GM18870 (cell line): ENCODE data around the gene DDA1.

ENCODE experiments used
- ATAC-seq: cut with Tn5 transposase; IDR thresholded peaks from one replicate; pipeline ENCODE4 v1.9.1; 2021; ENCODE audit warnings: moderate library complexity; ENCODE audit not compliant: unreplicated experiment

Gene DDA1

DNA sequence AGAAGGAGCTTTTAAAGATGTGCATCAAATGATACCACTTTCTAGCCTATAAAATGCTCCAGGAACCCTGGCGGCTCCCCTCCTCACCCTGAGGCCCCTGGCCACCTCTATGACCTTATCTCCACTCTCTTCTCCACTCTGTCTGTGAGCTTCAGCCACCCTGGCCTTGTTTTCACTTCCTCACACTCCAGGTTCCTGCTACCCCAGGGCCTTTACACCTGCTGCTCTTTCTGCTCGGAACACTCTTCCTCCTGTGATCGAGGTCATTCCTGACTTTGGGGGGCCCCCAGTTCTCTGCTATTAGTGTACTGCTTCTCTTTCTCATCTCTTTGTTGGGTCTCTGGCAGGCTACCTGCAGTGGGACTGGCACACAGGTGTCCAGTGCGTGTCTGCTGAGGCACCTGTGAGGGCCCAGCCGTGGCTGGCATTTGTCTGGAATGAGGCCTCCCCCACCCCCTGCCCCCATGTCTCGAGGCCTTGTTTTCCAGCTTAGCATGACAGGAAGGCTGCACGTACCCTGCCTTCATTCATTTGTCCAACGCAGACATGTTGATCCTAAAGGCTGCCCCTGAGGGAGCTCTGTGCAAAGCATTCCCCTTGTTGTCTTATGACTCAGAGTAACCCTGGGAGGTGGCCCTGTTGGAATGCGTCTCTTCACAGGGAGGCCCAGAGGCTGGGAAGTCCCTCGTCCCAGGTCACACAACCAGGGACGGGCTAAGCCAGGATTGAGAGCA lies 2.3 kb downstream of the DDA1 start:
- no peak for ATAC-seq

DNA sequence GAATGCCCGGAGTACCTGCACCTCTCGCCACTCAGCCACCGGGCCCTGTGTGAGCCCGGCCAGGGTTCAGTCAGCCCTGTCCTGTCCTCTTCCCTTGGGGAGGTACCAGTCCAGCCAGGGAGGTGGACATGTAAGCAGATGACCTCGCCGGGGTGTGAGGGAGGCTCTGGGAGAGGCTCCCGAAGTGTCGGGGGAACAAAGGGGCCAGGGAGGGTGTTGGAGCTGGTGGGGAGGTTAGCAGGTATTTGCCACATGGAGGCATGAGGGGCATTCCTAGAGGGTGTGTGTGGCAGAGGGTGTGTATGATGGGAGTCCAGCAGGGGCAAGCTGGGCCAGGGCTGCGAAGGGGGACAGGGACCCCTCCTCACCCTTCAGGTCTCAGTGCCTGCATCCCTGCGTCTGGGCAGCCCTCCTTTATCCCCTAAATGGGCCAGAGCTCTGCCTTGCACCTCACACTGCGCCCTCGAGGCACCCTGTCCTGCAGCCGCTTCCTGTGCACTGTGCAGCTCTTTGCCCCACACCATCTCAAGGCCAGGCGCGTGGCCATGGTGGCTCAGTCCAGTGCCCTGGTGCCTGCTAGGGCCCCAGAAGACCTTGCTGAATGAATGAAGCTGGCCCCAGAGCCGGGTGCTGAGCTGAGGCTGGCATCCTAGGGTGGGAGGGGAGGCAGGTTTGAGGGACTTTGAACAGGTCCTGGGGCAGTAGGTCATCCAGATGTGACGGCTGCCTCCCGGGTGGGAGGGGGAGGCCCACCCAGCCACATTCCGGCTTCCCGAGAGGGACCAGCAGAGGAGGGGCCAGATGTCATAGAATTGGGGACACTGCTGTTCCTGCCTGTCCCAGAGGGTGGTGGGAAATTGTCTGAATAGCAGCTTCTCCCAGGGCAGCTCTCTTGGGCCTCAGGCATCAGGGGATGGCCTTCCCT lies 3.1 kb downstream of the DDA1 start:
- ATAC-seq, result no peak

DNA sequence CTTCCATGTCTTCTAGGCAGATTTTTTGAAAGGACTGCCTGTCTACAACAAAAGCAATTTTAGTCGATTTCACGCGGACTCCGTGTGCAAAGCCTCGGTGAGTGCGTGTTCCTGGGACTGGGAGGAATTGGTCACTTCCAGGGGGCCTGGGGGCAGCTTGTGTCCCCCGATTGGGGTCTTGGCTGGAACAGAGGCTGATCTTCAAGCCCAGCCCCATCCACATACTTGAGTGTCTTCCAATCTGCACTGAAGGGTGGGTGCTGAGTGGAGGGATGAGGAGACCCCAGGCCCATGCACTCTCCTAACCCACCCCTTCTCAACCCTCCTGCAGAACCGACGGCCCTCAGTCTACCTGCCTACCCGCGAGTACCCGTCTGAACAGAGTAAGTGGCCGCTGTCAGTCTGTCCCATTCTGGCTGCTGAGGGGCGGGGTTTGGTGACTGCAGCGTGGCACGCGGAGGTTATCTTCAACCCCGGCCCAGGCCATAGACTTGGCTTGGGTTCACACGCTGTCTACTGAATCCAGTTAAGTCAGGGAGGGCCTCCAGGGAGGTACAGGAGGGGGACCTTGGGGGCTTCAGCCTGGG lies 4.7 kb downstream of the DDA1 start:
- ATAC-seq, result no peak

DNA sequence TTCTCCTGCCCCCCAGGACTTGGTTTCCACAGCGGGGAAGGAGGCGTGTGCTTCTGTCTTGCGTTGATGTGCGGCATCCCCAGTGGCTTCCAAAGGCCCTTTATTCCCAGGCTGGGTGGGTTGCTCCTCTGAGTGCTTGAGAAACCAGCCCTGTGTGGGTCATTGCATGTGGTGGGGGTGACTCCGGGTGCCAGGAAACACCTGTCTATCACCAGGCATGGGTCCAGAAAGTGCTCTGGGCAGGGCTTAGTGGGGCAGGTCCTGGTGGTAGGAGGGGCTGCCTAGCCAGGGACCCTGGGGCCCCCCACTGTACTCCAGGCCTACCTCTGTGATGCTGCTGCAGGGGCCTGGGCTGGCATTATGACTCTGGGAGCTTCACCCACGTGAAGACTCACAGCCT lies 9.6 kb downstream of the DDA1 start:
- no peak for ATAC-seq

DNA sequence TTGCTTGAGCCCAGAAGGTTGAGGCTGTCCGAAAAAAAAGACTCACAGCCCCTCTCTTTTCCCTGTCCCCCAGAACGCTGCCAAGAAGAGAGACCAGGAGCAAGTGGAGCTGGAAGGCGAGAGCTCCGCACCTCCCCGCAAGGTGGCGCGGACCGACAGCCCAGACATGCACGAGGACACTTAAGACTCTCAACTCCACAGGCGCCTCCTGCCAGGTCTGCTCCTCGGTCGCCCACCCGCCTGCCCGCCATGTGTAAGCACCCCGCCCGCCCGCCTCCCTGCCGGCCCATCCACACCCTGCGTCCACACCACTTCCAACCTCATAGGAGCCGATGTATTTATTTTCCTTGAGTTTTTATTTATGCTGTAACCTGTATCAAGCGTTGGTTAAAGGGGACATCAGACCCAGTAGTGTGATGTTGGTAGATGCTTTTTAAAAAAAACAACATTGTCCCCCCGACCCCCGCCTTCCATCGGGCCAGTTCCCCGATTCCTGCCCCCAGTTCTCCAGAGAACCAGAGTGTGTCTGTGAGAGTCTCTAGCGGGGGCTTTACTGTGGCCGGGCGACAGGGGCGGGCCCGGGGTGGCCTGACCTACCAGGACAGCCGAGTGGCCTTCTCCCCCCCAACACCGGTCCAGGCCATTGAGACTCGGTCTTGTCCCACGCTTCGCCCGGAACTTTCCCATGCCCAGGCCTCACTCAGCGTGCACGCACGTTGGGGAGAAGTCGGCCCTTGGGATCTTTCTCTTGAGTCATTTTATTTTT lies 10.3 kb downstream of the DDA1 start:
- ATAC-seq, result no peak

DNA sequence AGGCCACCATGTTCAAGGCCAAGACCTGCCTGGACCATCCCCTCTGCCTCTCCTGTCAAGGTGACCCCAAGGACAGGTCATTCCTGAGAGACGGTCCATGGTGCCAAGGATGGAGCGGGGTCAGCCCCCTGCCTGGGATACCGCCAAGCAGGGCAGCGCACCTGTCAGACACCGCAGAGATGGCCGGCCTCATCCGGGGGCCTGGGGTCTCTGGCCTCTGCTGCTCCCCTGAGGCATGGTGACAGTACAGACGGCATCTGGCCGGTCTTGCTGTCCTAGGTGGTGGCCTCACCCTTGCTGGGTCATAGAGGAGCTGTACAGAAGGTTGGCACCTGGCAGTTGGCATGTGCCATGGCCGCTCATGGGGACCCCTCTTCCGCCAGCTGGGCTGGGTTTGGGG lies 11.1 kb downstream of the DDA1 start:
- ATAC-seq, result no peak

DNA sequence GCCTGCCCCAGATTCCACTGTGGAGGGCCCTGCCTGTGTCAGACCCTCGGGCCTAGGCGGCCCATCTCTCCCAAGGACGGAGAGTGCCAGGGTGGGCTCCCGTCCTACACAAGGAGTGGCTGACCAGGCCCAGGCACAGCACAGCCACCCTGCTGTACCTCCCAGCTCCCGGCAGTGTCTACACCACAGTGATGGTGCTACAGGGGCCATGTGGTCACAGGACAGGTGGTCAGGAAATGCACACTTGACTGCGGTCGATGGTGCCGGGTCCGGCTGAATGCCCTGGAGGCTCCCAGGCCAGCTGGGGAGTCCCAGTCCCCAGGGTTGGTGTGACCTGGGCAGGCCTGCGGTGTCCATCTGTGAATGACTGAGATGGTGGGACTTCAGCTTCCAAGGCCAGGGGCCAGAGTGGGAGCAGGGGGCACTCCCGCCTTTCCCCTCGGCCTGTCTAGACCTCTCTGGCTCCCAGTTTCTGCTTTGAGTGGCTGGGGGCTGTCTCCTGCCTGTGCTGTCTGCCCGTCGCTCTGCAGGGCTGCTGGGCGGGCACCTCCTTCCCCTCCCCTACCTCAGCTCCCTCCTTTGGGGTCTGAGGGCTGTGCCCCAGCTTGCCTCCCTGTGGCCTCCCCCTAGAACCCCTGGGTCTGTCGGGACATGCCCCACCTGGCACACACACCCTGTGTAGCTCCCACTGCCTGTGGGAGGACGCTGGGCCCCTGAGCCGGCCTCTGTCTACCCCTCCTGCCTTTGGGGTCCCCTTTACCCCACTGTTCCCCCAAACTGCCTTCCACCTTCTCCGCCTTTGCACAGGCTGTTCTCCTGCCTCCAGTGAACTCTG lies 12.5 kb downstream of the DDA1 start:
- no peak for ATAC-seq

DNA sequence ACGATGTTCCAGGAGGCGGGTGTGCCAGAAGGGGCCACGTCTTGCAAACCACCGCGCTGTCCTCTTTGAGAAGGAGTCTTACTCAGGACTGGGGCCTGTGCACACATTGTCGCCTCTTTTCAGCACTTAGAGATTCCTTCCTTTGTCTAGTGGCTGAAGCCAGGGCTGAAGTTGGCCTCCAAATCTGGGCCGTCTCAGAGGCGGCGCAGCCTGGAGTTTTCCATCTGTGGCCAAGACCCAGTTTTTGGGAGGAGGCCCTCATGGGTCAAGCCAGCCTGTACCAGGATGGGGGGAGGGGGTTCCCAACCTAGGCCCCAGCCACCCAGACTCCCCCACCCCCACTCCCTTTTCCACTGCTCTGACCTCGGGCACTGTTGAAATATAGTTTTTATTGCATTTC lies 13.5 kb downstream of the DDA1 start:
- ATAC-seq, result no peak

DNA sequence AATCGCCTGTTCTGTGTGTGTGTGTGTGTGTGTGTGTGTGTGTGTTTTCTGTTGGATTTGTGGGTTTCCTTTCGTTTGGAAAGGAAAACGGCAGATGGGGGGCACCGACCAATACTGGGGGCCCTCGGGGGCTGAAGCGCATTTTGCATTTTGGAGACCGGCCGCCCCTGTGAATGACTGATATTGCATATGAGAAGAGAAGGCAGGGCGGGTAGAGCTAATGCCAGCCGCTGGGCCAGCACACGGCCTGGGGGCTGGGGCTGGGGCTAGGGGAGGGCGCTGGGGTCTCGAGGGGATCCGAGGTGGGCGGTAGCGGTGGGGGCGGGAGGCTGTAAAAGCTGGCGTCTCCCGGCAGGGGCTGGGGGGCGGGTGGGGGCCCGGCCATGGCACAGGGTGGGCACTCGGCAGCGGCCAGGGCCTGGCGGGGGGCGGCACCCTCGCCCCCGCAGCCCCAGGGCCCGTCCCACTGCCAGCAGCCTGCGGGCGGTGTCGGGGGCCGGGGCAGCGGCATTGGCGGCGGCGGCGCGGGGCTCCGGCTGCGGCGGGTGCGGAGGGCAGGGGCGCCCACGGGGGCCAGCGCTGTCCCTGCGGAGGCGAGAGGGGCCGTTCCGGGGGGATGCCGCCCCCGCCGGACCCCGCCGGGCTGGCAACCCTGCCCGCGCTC lies 14.1 kb downstream of the DDA1 start:
- ATAC-seq, result no peak

DNA sequence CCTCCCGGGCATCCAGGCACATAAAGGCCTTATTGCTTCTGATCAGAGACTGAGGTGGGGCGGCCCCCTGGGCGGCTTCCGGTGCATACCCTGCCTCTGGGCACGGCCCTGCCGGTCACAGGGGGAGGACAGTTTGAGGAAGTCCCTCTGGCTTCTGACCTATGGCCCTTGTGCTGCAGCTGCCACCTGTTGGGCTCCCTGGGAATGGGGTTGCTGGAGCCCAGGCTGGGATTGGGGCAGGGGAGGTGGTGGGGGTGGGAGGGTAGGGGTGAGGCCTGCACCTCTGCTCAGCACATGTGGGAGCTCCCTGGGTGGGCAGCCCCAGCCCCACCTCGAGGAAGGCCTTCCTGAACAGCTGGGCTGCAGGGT lies 14.6 kb downstream of the DDA1 start:
- no peak for ATAC-seq

DNA sequence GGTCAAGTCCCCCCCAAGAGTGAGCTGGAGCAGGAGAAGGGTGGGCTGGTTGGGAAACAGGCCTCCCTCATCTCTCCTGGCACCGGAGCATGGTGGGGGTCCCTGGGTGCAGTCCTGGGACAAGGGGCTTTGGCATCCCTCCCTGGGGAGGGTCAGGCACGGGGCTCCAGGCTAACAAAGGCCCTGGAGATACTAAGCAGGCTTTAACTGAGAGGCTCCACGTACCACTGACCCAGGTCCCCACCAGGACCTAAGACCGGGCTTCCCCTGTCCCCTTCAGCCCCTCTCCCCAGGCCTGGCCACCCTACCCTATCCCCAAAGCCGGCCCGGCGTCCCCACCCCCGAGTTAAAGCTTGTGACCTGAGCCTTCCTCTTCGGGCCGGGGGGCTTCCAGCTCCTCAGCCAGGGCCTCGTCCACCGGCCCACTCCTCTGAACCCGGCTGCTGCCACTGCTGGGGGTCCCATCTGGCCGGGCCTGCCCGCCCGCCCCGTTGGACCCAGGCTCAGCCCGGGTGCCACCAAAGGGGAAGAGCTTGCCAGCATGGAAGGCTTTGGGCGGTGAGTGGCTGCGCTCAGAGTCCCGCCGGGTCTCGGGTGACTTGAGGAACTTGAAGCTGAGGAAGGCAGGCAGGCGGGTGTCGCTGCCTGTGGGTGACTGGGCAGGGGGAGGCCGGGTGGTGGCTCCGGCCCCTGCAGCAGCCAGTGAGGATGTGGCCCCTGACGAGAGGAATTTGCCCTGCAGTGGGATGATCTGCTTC lies 15.2 kb downstream of the DDA1 start:
- ATAC-seq, result no peak

DNA sequence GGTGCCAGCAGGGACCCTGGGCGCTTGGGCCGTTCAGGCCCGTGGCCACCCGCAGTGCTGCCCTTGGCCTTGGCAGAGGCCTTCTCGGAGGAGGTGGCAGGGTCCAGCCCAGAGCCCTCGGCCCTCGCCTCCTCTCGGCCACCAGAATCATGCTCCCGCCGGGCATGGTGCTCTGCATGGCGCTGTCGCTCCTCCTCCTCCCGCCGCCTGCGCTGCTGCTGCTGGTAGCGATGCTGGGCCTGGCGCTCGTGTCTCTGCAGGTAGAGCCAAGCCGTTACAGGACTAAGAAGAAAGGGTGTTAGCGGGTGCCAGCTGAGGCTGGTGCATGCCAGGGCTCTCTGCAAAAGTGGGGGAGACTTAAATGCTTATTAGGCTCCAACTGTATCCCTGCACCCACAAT lies 15.8 kb downstream of the DDA1 start:
- ATAC-seq, result no peak

DNA sequence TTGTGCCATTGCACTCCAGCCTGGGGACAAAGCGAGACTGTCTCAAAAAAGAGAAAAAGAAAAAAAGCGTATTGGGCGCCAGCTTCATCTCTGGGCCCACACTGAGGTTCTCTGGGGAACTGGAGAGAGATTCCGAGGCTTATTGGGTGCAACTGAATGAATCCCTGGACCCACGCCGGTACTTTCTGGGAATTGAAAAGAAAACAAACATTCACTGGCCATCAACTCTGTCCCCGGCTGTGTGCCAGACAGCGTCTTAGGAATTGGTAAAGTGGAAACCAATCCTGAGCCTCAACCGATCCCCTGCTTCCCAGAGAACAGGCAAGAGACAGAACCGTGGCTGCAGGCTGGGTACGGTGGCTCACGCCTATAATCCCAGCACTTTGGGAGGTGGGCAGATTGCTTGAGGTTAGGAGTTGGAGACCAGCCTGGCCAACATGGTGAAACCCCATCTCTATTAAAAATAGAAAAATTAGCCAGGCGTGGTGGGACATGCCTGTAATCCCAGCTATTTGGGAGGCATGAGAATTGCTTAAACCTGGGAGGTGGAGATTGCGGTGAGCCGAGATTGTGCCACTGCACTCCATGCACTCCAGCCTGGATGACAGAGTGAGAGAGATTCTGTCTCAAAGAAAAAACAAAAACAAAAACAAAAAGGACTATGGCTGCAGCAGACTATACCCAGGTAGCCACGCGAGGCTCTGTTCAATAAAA lies 16.7 kb downstream of the DDA1 start:
- ATAC-seq, result no peak

DNA sequence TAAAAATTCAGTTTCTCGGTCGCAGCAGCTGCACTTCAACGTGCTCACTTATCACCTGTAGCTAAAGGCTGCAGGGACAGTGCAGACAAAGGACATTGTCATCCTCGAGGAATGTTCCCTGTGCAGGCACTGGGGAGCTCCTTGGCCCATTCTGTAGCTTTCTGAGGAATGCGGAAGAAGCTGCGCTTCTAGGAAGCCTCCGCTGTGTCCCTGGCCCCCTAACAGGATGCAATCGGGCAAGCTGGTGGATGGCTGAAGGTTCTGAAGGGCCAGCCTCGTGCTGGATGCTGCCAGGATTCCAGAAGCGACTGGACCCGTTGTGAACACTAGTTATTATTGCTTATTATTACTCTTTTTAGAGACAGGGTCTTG lies 17.2 kb downstream of the DDA1 start:
- no peak for ATAC-seq

DNA sequence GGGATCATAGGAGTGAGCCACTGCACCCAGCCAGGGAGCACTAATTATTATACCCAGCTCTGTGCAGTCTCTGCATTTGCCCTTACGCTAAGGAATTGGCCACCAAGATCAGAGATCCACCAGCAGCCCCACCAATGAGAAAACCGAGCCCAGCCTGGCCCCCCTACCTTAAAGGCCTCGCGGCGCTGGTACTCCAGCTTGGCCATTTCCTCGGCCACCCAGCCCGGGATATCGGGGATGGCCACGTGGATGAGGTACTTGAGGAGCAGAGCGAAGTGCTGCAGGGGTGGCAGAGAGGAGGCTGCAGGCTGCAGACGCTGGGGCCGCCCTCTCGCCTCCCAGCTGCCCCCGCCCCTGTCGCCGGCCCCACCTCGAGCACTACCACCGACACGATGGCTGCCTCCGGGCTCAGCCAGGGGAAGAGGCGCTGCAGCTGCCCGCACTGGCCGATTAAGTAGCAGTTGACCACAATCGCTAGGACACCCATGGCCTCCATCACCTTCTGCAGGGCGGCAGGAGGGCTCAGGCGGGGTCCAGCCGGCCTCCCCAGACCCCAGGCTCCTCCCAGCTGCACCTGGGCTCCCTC lies 17.8 kb downstream of the DDA1 start:
- no peak for ATAC-seq

DNA sequence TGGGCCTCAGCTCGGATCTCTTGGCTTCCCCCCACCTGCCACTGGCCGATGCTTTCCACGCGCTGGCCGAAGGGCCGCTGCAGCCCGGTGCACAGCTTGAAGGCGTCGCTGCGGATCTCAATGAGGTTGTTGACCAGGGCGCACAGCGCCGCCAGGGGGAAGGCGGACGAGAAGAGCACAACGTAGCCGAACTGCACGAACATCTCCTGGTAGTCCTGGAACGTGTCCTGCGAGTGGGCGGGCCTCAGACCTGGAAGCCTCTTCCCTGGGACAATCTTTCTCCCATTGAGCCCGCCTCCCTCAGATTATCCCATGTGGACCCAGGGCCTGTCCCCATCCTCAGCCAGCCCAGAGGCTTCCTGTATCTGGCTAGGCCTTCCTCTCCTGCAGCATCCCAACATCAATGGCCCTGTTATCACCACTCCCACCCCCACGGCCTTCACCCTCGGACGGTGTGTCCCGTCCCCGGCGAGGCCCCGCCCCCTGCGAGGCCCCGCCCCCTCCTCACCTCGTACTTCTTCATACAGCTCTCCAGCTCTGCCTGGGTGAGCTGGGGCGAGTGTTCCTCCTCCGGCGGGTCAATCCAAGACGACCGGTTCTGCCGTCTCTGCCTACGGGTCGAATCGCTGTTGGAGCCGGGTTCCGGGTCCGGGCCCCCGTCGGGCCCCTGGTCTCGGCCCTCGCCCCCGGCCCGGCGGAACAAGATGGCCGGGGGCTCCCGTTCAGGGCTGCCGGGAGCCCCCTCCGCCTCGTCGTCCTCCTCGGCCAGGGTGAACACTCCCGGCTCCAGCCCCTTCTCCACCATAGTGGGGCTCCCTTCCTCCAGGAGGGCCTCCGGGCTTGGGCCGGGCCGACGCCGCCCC lies 18.5 kb downstream of the DDA1 start:
- ATAC-seq, result no peak
